ENCODE results near the gene MYH3.

Gene MYH3

DNA sequence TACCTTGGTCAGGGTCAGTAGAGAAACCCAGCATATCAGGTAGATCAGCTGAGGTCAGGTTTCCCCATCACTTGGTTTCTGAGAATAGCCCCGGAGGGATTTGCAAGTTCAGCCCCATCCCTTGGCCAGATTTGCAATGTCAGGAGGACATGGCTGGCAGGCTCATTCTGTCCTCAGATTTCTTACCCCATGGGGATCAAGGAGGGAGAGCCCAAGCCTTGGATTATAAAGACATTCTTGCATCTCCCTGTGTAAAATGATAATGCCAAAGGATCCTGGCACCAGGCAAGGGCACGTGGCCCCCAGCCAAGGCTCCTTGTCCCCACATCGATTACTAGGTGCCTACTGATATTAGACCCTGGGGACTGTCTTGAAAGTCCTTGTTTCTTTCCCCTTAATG, 53.2 kb downstream of the MYH3 start:
- TF ChIP-seq EZH2 (IDR thresholded peaks at IDR 0.05), result no peak
- no peak for TF ChIP-seq FOXP2 (optimal IDR thresholded peaks at IDR 0.05; ENCODE audit: control extremely low read depth, extremely low read length, insufficient read depth)
- no peak for TF ChIP-seq POLR2AphosphoS5 (IDR thresholded peaks at IDR 0.05; ENCODE audit: borderline replicate concordance, low read depth, low read length)
- Histone ChIP-seq H3K9me3 (ENCODE audit: low read depth, low read length) (no peaks in the 10 kb centered on the region), H3K9ac (ENCODE audit: insufficient read length) (no peak overlapping the region), H3K4me3 (no peak overlapping the region), H3K36me3 (ENCODE audit: insufficient read depth, low read length) (no peaks in the 10 kb centered on the region), H3K27ac (no peak overlapping the region)
- no peak for DNase-seq (ENCODE audit: low read depth, low spot score)

DNA sequence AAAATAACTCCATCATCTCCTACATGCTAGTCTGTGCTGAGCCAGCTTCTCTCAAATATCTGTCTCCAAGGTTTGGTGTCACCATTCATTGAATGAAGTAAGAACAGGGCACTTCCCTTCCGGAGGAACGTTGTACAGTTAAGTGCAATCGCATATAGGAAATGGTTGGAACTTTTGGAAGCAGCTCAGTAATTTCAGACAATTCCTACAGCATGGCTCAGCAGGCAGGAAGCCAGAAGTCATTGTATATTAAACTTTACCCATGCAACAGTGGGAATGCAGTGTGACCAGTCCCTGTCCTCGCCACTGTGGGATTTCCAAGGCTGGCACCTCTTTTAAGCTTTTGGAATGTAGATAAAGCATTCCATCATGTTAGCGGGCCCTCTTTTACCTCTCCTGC, 56.5 kb downstream of the MYH3 start:
- no peaks in the 10 kb centered on the region for H3K9me3 ChIP-seq (ENCODE audit: low read depth, low read length)
- no peak for DNase-seq (ENCODE audit: low read depth, low spot score)
- TF ChIP-seq FOXP2 (optimal IDR thresholded peaks at IDR 0.05; ENCODE audit: control extremely low read depth, extremely low read length, insufficient read depth), result no peak
- no peak for TF ChIP-seq EZH2 (IDR thresholded peaks at IDR 0.05)
- no peak for TF ChIP-seq POLR2AphosphoS5 (IDR thresholded peaks at IDR 0.05; ENCODE audit: borderline replicate concordance, low read depth, low read length)
- H3K36me3 ChIP-seq (ENCODE audit: insufficient read depth, low read length), result no peaks in the 10 kb centered on the region
- H3K27ac ChIP-seq, result no peak overlapping the region
- H3K9ac ChIP-seq (ENCODE audit: insufficient read length), result no peak overlapping the region
- no peak overlapping the region for H3K4me3 ChIP-seq

DNA sequence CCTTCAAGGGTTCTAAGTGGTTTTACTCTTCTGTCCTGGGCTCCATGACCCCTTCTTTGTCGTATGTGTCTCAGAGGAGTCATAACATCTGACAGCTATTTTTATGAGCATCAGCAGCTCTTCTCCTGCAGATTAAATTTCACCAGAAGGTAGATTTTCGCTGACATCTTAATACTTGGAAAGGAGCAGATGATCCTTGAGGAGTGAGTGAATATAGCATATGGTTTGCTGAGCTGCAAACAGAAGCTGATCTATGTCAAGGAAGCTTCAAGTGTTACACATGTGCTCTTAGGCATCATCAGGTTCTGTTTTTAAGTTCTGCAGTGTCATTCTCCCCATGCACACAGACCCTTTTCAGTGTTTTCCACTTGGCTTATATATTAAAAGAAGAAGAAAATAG, 58.5 kb downstream of the MYH3 start:
- no peak for DNase-seq (ENCODE audit: low read depth, low spot score)
- no peaks in the 10 kb centered on the region for H3K9me3 ChIP-seq (ENCODE audit: low read depth, low read length)
- TF ChIP-seq POLR2AphosphoS5 (IDR thresholded peaks at IDR 0.05; ENCODE audit: borderline replicate concordance, low read depth, low read length) (no peak), EZH2 (IDR thresholded peaks at IDR 0.05) (no peak), FOXP2 (optimal IDR thresholded peaks at IDR 0.05; ENCODE audit: control extremely low read depth, extremely low read length, insufficient read depth) (no peak)
- no peak overlapping the region for H3K27ac ChIP-seq
- H3K4me3 ChIP-seq, result no peak overlapping the region
- H3K36me3 ChIP-seq (ENCODE audit: insufficient read depth, low read length), result no peaks in the 10 kb centered on the region
- H3K9ac ChIP-seq (ENCODE audit: insufficient read length), result no peak overlapping the region

DNA sequence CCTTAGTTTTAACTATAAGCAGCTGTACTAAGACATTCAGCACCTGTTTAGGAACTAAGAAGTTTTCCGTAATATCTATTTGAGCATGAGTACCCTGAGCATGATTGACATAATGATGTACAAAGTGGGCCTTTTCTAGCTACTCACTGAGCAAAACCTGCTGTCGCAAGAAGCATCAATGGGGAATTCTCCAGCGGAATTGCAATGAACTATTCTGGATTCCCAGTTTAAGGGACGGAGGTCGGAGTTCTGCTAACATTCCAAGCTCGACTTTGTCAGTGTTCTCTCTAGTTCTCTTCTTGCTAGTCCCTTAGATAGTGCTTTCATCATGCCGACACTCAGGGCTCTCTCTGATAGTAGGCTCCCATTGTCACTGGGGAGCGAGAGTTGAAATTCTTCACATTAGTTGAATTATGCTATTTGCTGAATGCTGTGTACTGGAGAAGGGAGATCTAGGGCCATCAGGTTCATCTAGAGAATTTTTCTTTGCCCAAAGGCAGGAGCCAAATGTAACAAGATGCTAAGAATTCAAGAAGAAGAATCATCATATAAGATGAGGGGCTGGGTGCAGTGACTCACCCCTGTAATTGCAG, 67.5 kb downstream of the MYH3 start:
- Histone ChIP-seq H3K27ac (no peak overlapping the region), H3K9ac (ENCODE audit: insufficient read length) (no peak overlapping the region), H3K36me3 (ENCODE audit: insufficient read depth, low read length) (no peaks in the 10 kb centered on the region), H3K9me3 (ENCODE audit: low read depth, low read length) (no peaks in the 10 kb centered on the region), H3K4me3 (no peak overlapping the region)
- no peak for DNase-seq (ENCODE audit: low read depth, low spot score)
- no peak for TF ChIP-seq FOXP2 (optimal IDR thresholded peaks at IDR 0.05; ENCODE audit: control extremely low read depth, extremely low read length, insufficient read depth)
- no peak for TF ChIP-seq EZH2 (IDR thresholded peaks at IDR 0.05)
- no peak for TF ChIP-seq POLR2AphosphoS5 (IDR thresholded peaks at IDR 0.05; ENCODE audit: borderline replicate concordance, low read depth, low read length)

DNA sequence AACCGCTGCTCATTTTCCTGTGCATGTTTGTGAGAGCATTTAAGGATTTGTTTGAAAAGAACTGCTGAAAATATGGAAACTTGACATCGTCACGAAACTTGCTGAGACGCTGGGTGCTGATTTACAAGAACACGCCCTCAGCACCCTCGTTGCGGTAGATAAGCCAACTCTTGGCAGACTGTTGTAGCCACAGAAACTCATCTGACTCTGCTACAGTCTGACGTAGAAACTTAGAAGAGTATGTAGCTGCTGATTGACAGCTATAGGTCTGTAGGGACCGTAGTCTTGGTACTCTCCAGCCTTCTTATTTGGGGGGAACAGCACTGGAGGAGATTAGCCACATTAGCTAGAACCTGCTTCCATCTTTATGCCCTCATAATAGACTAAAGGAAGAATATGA, 71.6 kb downstream of the MYH3 start:
- TF ChIP-seq POLR2AphosphoS5 (IDR thresholded peaks at IDR 0.05; ENCODE audit: borderline replicate concordance, low read depth, low read length) (no peak), EZH2 (IDR thresholded peaks at IDR 0.05) (no peak), FOXP2 (optimal IDR thresholded peaks at IDR 0.05; ENCODE audit: control extremely low read depth, extremely low read length, insufficient read depth) (no peak)
- no peak for DNase-seq (ENCODE audit: low read depth, low spot score)

DNA sequence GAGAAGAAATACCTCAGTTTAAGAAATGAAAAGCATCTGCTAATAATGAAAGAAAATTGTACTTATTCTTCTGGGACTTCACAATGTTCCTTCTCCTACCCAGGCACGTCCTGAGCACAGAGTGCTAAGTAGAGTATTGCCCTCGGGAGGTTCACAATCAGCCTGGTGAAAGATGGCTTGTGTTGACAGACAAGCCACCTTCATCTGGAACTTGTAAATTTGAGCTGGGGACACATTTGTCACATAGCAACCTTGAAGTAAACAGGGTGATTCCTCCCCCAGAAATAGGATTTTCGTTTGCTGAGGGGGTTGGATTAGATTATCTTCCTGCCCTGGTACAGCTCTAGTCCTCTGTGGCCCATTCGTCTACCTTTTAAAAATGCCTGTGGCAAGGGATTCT, 73.3 kb downstream of the MYH3 start:
- DNase-seq (ENCODE audit: low read depth, low spot score), result no peak
- H3K4me3 ChIP-seq, result no peak overlapping the region
- H3K36me3 ChIP-seq (ENCODE audit: insufficient read depth, low read length), result no peaks in the 10 kb centered on the region
- H3K9ac ChIP-seq (ENCODE audit: insufficient read length), result no peak overlapping the region
- TF ChIP-seq POLR2AphosphoS5 (IDR thresholded peaks at IDR 0.05; ENCODE audit: borderline replicate concordance, low read depth, low read length), result no peak
- no peak for TF ChIP-seq FOXP2 (optimal IDR thresholded peaks at IDR 0.05; ENCODE audit: control extremely low read depth, extremely low read length, insufficient read depth)
- no peak for TF ChIP-seq EZH2 (IDR thresholded peaks at IDR 0.05)
- no peaks in the 10 kb centered on the region for H3K9me3 ChIP-seq (ENCODE audit: low read depth, low read length)
- H3K27ac ChIP-seq, result no peak overlapping the region

More for the DNA sequence above, 71.6 kb downstream of the MYH3 start:
- H3K9me3 ChIP-seq (ENCODE audit: low read depth, low read length), result no peaks in the 10 kb centered on the region
- no peak overlapping the region for H3K4me3 ChIP-seq
- H3K27ac ChIP-seq, result no peak overlapping the region
- H3K36me3 ChIP-seq (ENCODE audit: insufficient read depth, low read length), result no peaks in the 10 kb centered on the region
- no peak overlapping the region for H3K9ac ChIP-seq (ENCODE audit: insufficient read length)

DNA sequence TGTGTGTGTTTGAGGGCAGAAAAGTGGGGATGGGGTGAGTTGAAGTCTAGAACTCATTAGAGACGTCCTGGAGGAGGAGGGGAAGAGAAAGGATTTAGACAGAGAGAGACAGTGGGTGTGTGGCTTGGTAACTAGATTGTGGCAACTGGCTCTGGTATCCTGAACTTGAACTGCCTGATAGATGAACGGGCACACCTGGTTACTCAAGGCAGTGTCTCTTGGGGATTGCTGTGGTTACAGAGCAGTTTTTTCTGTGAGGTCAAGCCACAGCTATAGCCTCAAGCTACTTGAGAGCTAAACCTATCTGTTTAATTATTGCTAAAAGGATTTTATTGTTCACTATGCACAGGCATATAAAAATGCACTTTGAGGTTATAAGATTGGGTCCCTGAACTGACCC, 77.8 kb downstream of the MYH3 start:
- TF ChIP-seq POLR2AphosphoS5 (IDR thresholded peaks at IDR 0.05; ENCODE audit: borderline replicate concordance, low read depth, low read length) (no peak), FOXP2 (optimal IDR thresholded peaks at IDR 0.05; ENCODE audit: control extremely low read depth, extremely low read length, insufficient read depth) (no peak), EZH2 (IDR thresholded peaks at IDR 0.05) (no peak)
- H3K9ac ChIP-seq (ENCODE audit: insufficient read length), result no peak overlapping the region
- no peak overlapping the region for H3K4me3 ChIP-seq
- no peak for DNase-seq (ENCODE audit: low read depth, low spot score)
- H3K27ac ChIP-seq, result no peak overlapping the region
- no peaks in the 10 kb centered on the region for H3K36me3 ChIP-seq (ENCODE audit: insufficient read depth, low read length)
- no peaks in the 10 kb centered on the region for H3K9me3 ChIP-seq (ENCODE audit: low read depth, low read length)

Measured in SK-N-MC (cell line).